ENCODE results near the gene INPP5D.

GRCh38 chr2:233074106-233074505 lies 14.0 kb downstream of the INPP5D start:
- no peak for TF ChIP-seq POLR2A (IDR thresholded peaks at IDR 0.05)
- TF ChIP-seq CTCF (IDR thresholded peaks at IDR 0.05): no peak
